GM12878 (cell line): ENCODE results near the gene OR5D16. TPM values are rescaled to one million over a fixed set of nuclear protein-coding genes. Genes with fewer than 3 reads are reported as not detected.

Source experiments
- polyA plus RNA-seq, 11 experiments: library from polyadenylated mRNA; depleted of rRNA in 4 of 11; unstranded in 6 of 11; stranded (reverse) in 5 of 11; fragments of >200 nt; fragmentation: Nextera tagmentation in 4 of 11; fragmentation: Illumina TruSeq in 1 of 11; extraction: Ambion mirVana in 4 of 11; extraction: Trizol in 1 of 11; gene quantifications; 1 replicate in 1 of 11; 2 replicates in 10 of 11; pipeline versions ENCODE4 v1.2.1 to v1.2.3, GENCODE V29; 2011 to 2016; ENCODE audit warnings: inconsistent platforms in 2 of 11, missing spikeins in 2 of 11, low read depth in 1 of 11
- small RNA-seq: library from RNA; depleted of rRNA; stranded (forward); fragments of <200 nt; gene quantifications from one replicate; pipeline ENCODE3, GENCODE V24; 2014
- total RNA-seq, 4 experiments: library from RNA; depleted of rRNA in 3 of 4; stranded (reverse); fragments of >200 nt in 3 of 4; fragmentation: Illumina TruSeq in 1 of 4; extraction: Trizol in 1 of 4; gene quantifications; 2 replicates each; pipeline versions ENCODE4 v1.2.1 to v1.2.3, GENCODE V29; 2013 to 2021

Gene OR5D16
- total and polyA plus RNA-seq, 10 of the 15 experiments (the other 5 are each of a cell fraction or from before 2014, with no cell fraction given) = not detected

Small RNA genes within 50 kb of the gene (small RNA-seq; reads per million reads assigned to genes)
- gene AC036111.3 = not detected

Other genes with a start within 250 kb of the OR5D16 start
Only the 7 nearest of the 15 such genes appear.
- not detected in 2 replicates for gene OR5D13, start 65.3 kb upstream of the OR5D16 start, total RNA-seq (2014; rRNA removed)
- gene OR5D13, start 65.3 kb upstream of the OR5D16 start, total RNA-seq (2014; rRNA removed; fragmentation: Illumina TruSeq; extraction: Trizol) = not detected in 2 replicates
- gene OR5D13, start 65.3 kb upstream of the OR5D16 start, total RNA-seq (2021) = not detected in 2 replicates
- gene OR5D13, start 65.3 kb upstream of the OR5D16 start, polyA plus RNA-seq (2011; rRNA removed) = not detected in 2 replicates
- gene OR5D13, start 65.3 kb upstream of the OR5D16 start, polyA plus RNA-seq (2014; fragmentation: Illumina TruSeq; extraction: Trizol) = not detected in 2 replicates
- gene OR5D13, start 65.3 kb upstream of the OR5D16 start, polyA plus RNA-seq (2014; fragmentation: Nextera tagmentation; extraction: Ambion mirVana) = not detected
- not detected in 2 replicates for gene OR5D13, start 65.3 kb upstream of the OR5D16 start, polyA plus RNA-seq (2014; rRNA removed)
- not detected for gene OR5D13, start 65.3 kb upstream of the OR5D16 start, polyA plus RNA-seq (2016; fragmentation: Nextera tagmentation; extraction: Ambion mirVana)
- not detected in 2 replicates for gene OR5D14, start 43.2 kb upstream of the OR5D16 start, total RNA-seq (2014; rRNA removed)
- not detected in 2 replicates for gene OR5D14, start 43.2 kb upstream of the OR5D16 start, total RNA-seq (2014; rRNA removed; fragmentation: Illumina TruSeq; extraction: Trizol)
- not detected in 2 replicates for gene OR5D14, start 43.2 kb upstream of the OR5D16 start, total RNA-seq (2021)
- gene OR5D14, start 43.2 kb upstream of the OR5D16 start, polyA plus RNA-seq (2011; rRNA removed) = not detected in 2 replicates
- not detected in 2 replicates for gene OR5D14, start 43.2 kb upstream of the OR5D16 start, polyA plus RNA-seq (2014; fragmentation: Illumina TruSeq; extraction: Trizol)
- not detected for gene OR5D14, start 43.2 kb upstream of the OR5D16 start, polyA plus RNA-seq (2014; fragmentation: Nextera tagmentation; extraction: Ambion mirVana)
- gene OR5D14, start 43.2 kb upstream of the OR5D16 start, polyA plus RNA-seq (2014; rRNA removed) = not detected in 2 replicates
- gene OR5D14, start 43.2 kb upstream of the OR5D16 start, polyA plus RNA-seq (2016; fragmentation: Nextera tagmentation; extraction: Ambion mirVana) = not detected
- not detected in 2 replicates for gene OR5L1, start 27.4 kb upstream of the OR5D16 start, total RNA-seq (2014; rRNA removed)
- not detected in 2 replicates for gene OR5L1, start 27.4 kb upstream of the OR5D16 start, total RNA-seq (2014; rRNA removed; fragmentation: Illumina TruSeq; extraction: Trizol)
- gene OR5L1, start 27.4 kb upstream of the OR5D16 start, total RNA-seq (2021) = not detected in 2 replicates
- not detected in 2 replicates for gene OR5L1, start 27.4 kb upstream of the OR5D16 start, polyA plus RNA-seq (2011; rRNA removed)
- not detected in 2 replicates for gene OR5L1, start 27.4 kb upstream of the OR5D16 start, polyA plus RNA-seq (2014; fragmentation: Illumina TruSeq; extraction: Trizol)
- gene OR5L1, start 27.4 kb upstream of the OR5D16 start, polyA plus RNA-seq (2014; fragmentation: Nextera tagmentation; extraction: Ambion mirVana) = not detected
- gene OR5L1, start 27.4 kb upstream of the OR5D16 start, polyA plus RNA-seq (2014; rRNA removed) = not detected in 2 replicates
- gene OR5L1, start 27.4 kb upstream of the OR5D16 start, polyA plus RNA-seq (2016; fragmentation: Nextera tagmentation; extraction: Ambion mirVana) = not detected
- not detected in 2 replicates for gene OR5D18, start 19.1 kb upstream of the OR5D16 start, total RNA-seq (2014; rRNA removed)
- not detected in 2 replicates for gene OR5D18, start 19.1 kb upstream of the OR5D16 start, total RNA-seq (2014; rRNA removed; fragmentation: Illumina TruSeq; extraction: Trizol)
- gene OR5D18, start 19.1 kb upstream of the OR5D16 start, total RNA-seq (2021) = not detected in 2 replicates
- gene OR5D18, start 19.1 kb upstream of the OR5D16 start, polyA plus RNA-seq (2011; rRNA removed) = not detected in 2 replicates
- gene OR5D18, start 19.1 kb upstream of the OR5D16 start, polyA plus RNA-seq (2014; fragmentation: Illumina TruSeq; extraction: Trizol) = not detected in 2 replicates
- gene OR5D18, start 19.1 kb upstream of the OR5D16 start, polyA plus RNA-seq (2014; fragmentation: Nextera tagmentation; extraction: Ambion mirVana) = not detected
- not detected in 2 replicates for gene OR5D18, start 19.1 kb upstream of the OR5D16 start, polyA plus RNA-seq (2014; rRNA removed)
- gene OR5D18, start 19.1 kb upstream of the OR5D16 start, polyA plus RNA-seq (2016; fragmentation: Nextera tagmentation; extraction: Ambion mirVana) = not detected
- not detected in 2 replicates for gene OR5L2, start 11.5 kb upstream of the OR5D16 start, total RNA-seq (2014; rRNA removed)
- gene OR5L2, start 11.5 kb upstream of the OR5D16 start, total RNA-seq (2014; rRNA removed; fragmentation: Illumina TruSeq; extraction: Trizol) = not detected in 2 replicates
- gene OR5L2, start 11.5 kb upstream of the OR5D16 start, total RNA-seq (2021) = not detected in 2 replicates
- not detected in 2 replicates for gene OR5L2, start 11.5 kb upstream of the OR5D16 start, polyA plus RNA-seq (2011; rRNA removed)
- gene OR5L2, start 11.5 kb upstream of the OR5D16 start, polyA plus RNA-seq (2014; fragmentation: Illumina TruSeq; extraction: Trizol) = not detected in 2 replicates
- gene OR5L2, start 11.5 kb upstream of the OR5D16 start, polyA plus RNA-seq (2014; fragmentation: Nextera tagmentation; extraction: Ambion mirVana) = not detected
- not detected in 2 replicates for gene OR5L2, start 11.5 kb upstream of the OR5D16 start, polyA plus RNA-seq (2014; rRNA removed)
- gene OR5L2, start 11.5 kb upstream of the OR5D16 start, polyA plus RNA-seq (2016; fragmentation: Nextera tagmentation; extraction: Ambion mirVana) = not detected
- not detected in 2 replicates for gene TRIM51, start 44.5 kb downstream of the OR5D16 start, total RNA-seq (2014; rRNA removed)
- gene TRIM51, start 44.5 kb downstream of the OR5D16 start, total RNA-seq (2014; rRNA removed; fragmentation: Illumina TruSeq; extraction: Trizol) = not detected in 2 replicates
- not detected in 2 replicates for gene TRIM51, start 44.5 kb downstream of the OR5D16 start, total RNA-seq (2021)
- gene TRIM51, start 44.5 kb downstream of the OR5D16 start, polyA plus RNA-seq (2011; rRNA removed) = not detected in 2 replicates
- gene TRIM51, start 44.5 kb downstream of the OR5D16 start, polyA plus RNA-seq (2014; fragmentation: Illumina TruSeq; extraction: Trizol) = not detected in 2 replicates
- not detected for gene TRIM51, start 44.5 kb downstream of the OR5D16 start, polyA plus RNA-seq (2014; fragmentation: Nextera tagmentation; extraction: Ambion mirVana)
- not detected in 2 replicates for gene TRIM51, start 44.5 kb downstream of the OR5D16 start, polyA plus RNA-seq (2014; rRNA removed)
- not detected for gene TRIM51, start 44.5 kb downstream of the OR5D16 start, polyA plus RNA-seq (2016; fragmentation: Nextera tagmentation; extraction: Ambion mirVana)
- gene OR5W2, start 75.8 kb downstream of the OR5D16 start, total RNA-seq (2014; rRNA removed) = not detected in 2 replicates
- gene OR5W2, start 75.8 kb downstream of the OR5D16 start, total RNA-seq (2014; rRNA removed; fragmentation: Illumina TruSeq; extraction: Trizol) = not detected in 2 replicates
- gene OR5W2, start 75.8 kb downstream of the OR5D16 start, total RNA-seq (2021) = not detected in 2 replicates
- gene OR5W2, start 75.8 kb downstream of the OR5D16 start, polyA plus RNA-seq (2011; rRNA removed) = not detected in 2 replicates
- not detected in 2 replicates for gene OR5W2, start 75.8 kb downstream of the OR5D16 start, polyA plus RNA-seq (2014; fragmentation: Illumina TruSeq; extraction: Trizol)
- gene OR5W2, start 75.8 kb downstream of the OR5D16 start, polyA plus RNA-seq (2014; fragmentation: Nextera tagmentation; extraction: Ambion mirVana) = not detected
- not detected in 2 replicates for gene OR5W2, start 75.8 kb downstream of the OR5D16 start, polyA plus RNA-seq (2014; rRNA removed)
- gene OR5W2, start 75.8 kb downstream of the OR5D16 start, polyA plus RNA-seq (2016; fragmentation: Nextera tagmentation; extraction: Ambion mirVana) = not detected